Pancreas (tissue), 10 donors: Measurements from ENCODE around the gene ANO9. TPM values are rescaled to one million over a fixed set of nuclear protein-coding genes. Genes with fewer than 3 reads are reported as not detected.

Experiments
- ATAC-seq, 4 donors: fragments of 200-7000 bp; cut with Tn5 transposase; one replicate each; pipeline versions ENCODE4 v1.8.0 to v1.9.1; 2020; ENCODE audit warnings: mild to moderate bottlenecking in 4 of 4, moderate library complexity in 4 of 4
- DNase-seq, 6 donors: peaks; one replicate each; pipeline ENCODE4 v3.0.0-alpha.2; 2020
- FAIRE-seq: peaks from 2 replicates; lab custom pipeline; 2012; peaks lifted over from hg19 to GRCh38; lab: Jason Lieb, UNC
- H3K27ac ChIP-seq, 4 donors: fragments of 200-600 bp; sonication (generic); 1 replicate in 3 of 4; 2 replicates in 1 of 4; pipeline versions ENCODE4 v1.5.0 to v1.8.0; 2020
- H3K27me3 ChIP-seq, 4 donors: fragments of 200-600 bp; one replicate each; pipeline ENCODE4 v1.8.0; 2021
- H3K36me3 ChIP-seq, 3 donors: fragments of 200-600 bp; sonication (generic) in 1 of 3; one replicate each; pipeline versions ENCODE4 v1.5.0 to v1.8.0; 2020 to 2021
- H3K4me1 ChIP-seq, 3 donors: fragments of 200-600 bp; one replicate each; pipeline ENCODE4 v1.8.0; 2021
- H3K4me3 ChIP-seq, 4 donors: fragments of 200-600 bp; sonication (generic) in 2 of 4; one replicate each; pipeline versions ENCODE4 v1.5.0 to v1.8.0; 2020 to 2021
- H3K9me3 ChIP-seq, 4 donors: fragments of 200-600 bp; one replicate each; pipeline ENCODE4 v1.8.0; 2021
- WGBS, 2 donors: extraction: QIAGEN DNeasy Blood & Tissue Kit; methylation state at CpG; one replicate each; pipeline ENCODE4 v1.1.7; 2013; 5-methylcytosine and 5-hydroxymethylcytosine counted together
- intact Hi-C, 3 donors: fragments of 100-400 bp; cut with DNase I; formaldehyde crosslinking; loops; one replicate each; pipeline versions ENCODE4 v1.11.1 to v1.14.2; 2022
- polyA plus RNA-seq, 2 donors: library from polyadenylated mRNA; stranded (reverse); fragments of 200-250 nt; gene quantifications; one replicate each; pipeline ENCODE4 v1.2.3, GENCODE V29; 2013
- total RNA-seq, 6 donors: library from RNA; stranded (reverse); fragmentation: NEBNext Ultra II Directional in 4 of 6; extraction: Animal tissue kit (Norgen Biotek cat#: 25700) in 4 of 6; gene quantifications; one replicate each; pipeline versions ENCODE4 v1.2.1 to v1.2.4, GENCODE V29; 2021 to 2023
- TF ChIP-seq, protein P1 (sequence below), 4 donors: fragments of 200-600 bp; sonication (generic) in 3 of 4; IDR thresholded peaks; one replicate each; pipeline versions ENCODE4 v1.5.0 to v1.8.0; 2021; ENCODE audit warnings: antibody characterized with exemption in 4 of 4
- donor health status: healthy with polysubstance abuse.
- donor health status: DM: no; HTN: no; CAD: no; lungs with moderate emphysema.
- donor health status: DM: no; HTN: no; CAD: no.
- donor health status: control.
- donor health status: control.
- donor health status: Bipolar disorder and iron deficiency.
- donor health status: DM: yes; HTN: yes; CAD: no.
- donor health status: DM: no; HTN: no; CAD: no.
- donor health status: DM: no; HTN: no; CAD: no.
- donor health status: DM: yes; HTN: yes; CAD: no.

ANO9 gene
- total and polyA plus RNA-seq, 8 donors, result 6.2 to 68.7 (median 14.9) TPM

DNA sequence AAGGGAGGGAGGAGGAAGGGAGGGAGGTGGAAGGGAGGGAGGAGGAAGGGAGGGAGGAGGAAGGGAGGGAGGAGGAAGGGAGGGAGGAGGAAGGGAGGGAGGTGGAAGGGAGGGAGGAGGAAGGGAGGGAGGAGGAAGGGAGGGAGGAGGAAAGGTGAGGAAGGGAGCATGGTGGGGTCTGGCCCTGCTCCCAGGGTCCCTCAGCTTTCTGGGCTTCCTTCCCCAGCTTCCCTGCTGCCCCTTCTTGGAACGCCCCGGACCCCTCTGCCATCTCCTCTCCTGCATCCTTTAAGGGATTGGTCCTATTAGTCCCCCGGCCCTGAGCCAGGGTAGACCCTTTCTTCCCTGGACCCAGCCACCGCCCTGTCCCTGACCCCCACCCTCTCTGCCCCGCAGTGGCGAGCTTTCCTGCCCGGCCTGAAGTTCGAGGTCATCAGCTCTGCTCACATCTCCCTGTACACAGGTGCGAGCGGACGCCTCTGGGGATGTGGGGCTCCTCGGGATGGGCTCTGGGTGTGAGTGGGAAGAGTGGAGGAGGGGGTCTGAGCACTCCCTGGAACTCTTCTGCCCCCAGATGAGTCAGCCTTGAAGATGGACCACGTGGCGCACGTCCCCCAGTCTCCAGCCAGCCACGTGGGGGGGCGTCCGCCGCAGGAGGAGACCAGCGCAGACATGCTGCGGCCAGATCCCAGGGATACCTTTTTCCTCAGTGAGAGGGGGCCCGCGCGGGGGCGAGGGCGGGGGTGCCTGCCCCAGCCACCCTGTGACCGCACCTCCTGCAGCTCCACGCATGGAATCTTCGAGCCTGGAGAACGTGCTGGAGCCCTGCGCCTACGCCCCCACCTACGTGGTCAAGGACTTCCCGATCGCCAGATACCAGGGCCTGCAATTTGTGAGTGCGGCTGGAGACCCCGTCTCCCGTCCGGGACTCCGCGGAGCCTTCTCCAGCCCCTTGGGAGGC lies 66.5 kb downstream of the ANO9 start:
- no peaks in the 10 kb centered on the region for H3K9me3 ChIP-seq
- DNase-seq, result peak in 2 of 6 donors; percentile 36 to 62
- no peaks in the 10 kb centered on the region for H3K4me1 ChIP-seq
- TF ChIP-seq, protein P1, sequence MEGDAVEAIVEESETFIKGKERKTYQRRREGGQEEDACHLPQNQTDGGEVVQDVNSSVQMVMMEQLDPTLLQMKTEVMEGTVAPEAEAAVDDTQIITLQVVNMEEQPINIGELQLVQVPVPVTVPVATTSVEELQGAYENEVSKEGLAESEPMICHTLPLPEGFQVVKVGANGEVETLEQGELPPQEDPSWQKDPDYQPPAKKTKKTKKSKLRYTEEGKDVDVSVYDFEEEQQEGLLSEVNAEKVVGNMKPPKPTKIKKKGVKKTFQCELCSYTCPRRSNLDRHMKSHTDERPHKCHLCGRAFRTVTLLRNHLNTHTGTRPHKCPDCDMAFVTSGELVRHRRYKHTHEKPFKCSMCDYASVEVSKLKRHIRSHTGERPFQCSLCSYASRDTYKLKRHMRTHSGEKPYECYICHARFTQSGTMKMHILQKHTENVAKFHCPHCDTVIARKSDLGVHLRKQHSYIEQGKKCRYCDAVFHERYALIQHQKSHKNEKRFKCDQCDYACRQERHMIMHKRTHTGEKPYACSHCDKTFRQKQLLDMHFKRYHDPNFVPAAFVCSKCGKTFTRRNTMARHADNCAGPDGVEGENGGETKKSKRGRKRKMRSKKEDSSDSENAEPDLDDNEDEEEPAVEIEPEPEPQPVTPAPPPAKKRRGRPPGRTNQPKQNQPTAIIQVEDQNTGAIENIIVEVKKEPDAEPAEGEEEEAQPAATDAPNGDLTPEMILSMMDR (IDR thresholded peaks at IDR 0.05), result no peak
- FAIRE-seq, result no peak
- no peak overlapping the region for H3K27ac ChIP-seq
- no peak for ATAC-seq
- WGBS, 2 donors, result 71 to 77% methylated on average over 35 to 41 of the region's 41 CpGs
- no peak overlapping the region for H3K4me3 ChIP-seq
- no peaks in the 10 kb centered on the region for H3K27me3 ChIP-seq
- no peaks in the 10 kb centered on the region for H3K36me3 ChIP-seq
- intact Hi-C loops, result no loop called here

- WGBS, 2 donors, result 77 to 85% methylated on average over 23 of the region's 23 CpGs
- peak in 2 of 6 donors; percentile 29 to 62 for DNase-seq
- Histone ChIP-seq H3K36me3 (no peaks in the 10 kb centered on the region), H3K9me3 (no peaks in the 10 kb centered on the region), H3K4me1 (no peaks in the 10 kb centered on the region), H3K4me3 (no peak overlapping the region), H3K27ac (no peak overlapping the region), H3K27me3 (no peaks in the 10 kb centered on the region)
- ATAC-seq, result peak in 2 of 4 donors; percentile 27 to 45
- intact Hi-C loops, result no loop called here
- FAIRE-seq, result no peak
- TF ChIP-seq, protein P1 (IDR thresholded peaks at IDR 0.05), result no peak
These were observed 67.9 kb downstream of the ANO9 start for GRCh38 chr11:373716-374551.

- Histone ChIP-seq H3K27me3 (peaks cover 0 to 8% (median 0%) of the 10 kb centered on the region in 4 donors), H3K36me3 (no peaks in the 10 kb centered on the region), H3K9me3 (no peaks in the 10 kb centered on the region), H3K4me3 (no peak overlapping the region), H3K4me1 (peaks cover 0 to 4% (median 0%) of the 10 kb centered on the region in 3 donors), H3K27ac (no peak overlapping the region)
- WGBS, 2 donors, result 70 to 84% methylated on average over 38 to 41 of the region's 41 CpGs
- TF ChIP-seq, protein P1 (IDR thresholded peaks at IDR 0.05), result no peak
- DNase-seq (peak in 2 of 6 donors; percentile 25 to 51), ATAC-seq (no peak), FAIRE-seq (no peak)
- intact Hi-C loops, result no loop called here
These were observed 68.7 kb downstream of the ANO9 start for GRCh38 chr11:372809-373715.

DNA sequence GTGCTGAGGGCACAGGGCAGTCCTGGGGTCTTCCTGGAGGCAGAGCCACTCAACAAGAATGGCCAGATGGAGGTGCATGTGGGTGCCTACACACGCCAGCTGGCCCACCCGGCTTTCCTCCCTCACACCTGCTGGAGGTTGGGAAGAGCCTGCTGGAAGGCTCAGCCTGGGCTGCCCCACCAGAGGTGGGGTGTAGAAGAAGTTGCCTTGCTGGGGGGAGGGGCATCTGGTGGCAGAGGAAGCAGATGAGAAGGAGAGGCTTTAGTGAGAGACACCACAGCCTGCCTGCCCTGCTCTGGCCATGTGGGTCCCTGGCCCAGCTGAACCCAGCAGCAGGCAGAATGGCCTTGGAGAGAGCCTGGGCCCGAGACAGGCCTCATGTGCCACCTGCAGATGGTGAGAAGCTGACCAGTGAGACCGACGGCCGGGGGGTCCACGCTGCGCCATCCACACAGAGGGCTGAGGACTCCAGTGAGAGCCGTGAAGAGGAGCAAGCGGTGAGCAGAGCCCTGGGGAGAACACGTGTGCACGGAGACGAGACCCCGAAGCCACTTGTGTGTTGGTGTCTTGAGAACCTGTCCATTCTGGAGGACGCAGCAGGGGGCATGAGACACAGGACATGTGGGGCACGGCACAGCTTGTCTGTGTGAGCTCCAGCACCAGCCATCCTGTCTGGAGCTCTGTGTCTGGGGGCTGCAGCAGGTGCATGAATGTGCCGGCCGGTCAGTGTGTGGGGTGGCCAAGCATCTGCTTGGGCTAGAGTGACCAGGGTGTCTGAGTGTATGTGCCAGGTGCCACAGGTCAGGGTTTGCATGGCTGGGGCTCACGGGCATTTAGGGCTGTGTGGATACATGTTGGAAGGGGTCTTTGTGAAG lies 69.9 kb downstream of the ANO9 start:
- TF ChIP-seq, protein P1 (IDR thresholded peaks at IDR 0.05), result no peak
- intact Hi-C loops, result no loop called here
- Histone ChIP-seq H3K4me3 (no peak overlapping the region), H3K27me3 (peaks cover 0 to 15% (median 0%) of the 10 kb centered on the region in 4 donors), H3K36me3 (no peaks in the 10 kb centered on the region), H3K27ac (no peak overlapping the region), H3K4me1 (peaks cover 0 to 4% (median 0%) of the 10 kb centered on the region in 3 donors), H3K9me3 (no peaks in the 10 kb centered on the region)
- no peak for ATAC-seq
- no peak for FAIRE-seq
- WGBS, 2 donors, result 79 to 85% methylated on average over 19 of the region's 19 CpGs
- peak in 2 of 6 donors; percentile 20 to 54 for DNase-seq
